K562 (cell line): Measurements from ENCODE around the gene ZFAND2B. TPM values are rescaled to one million over a fixed set of nuclear protein-coding genes. Genes with fewer than 3 reads are reported as not detected.
A peak's percentile ranks its signal among the peaks of the same experiment; 100 is the strongest.

Source experiments
- ATAC-seq: fragments of 200-7000 bp; cut with Tn5 transposase; 3 replicates; pipeline ENCODE4 v1.9.1; 2020; ENCODE audit warnings: moderate library complexity
- BruUV-seq: library from RNA; stranded (reverse); fragments of 400-500 nt; replicated peaks from 2 replicates; lab custom pipeline; 2021; lab: Mats Ljungman, UMichigan
- CTCF ChIA-PET: fragments of 300-600 bp; formaldehyde crosslinking; extraction: SDS; loops from one replicate; lab custom pipeline; 2021; ENCODE audit warnings: low intra/inter-chr PET ratio; lab: Yijun Ruan, JAX
- POLR2A ChIA-PET: fragments of 300-600, 350-650 bp; sonication (Branson Sonifier 250); formaldehyde crosslinking; extraction: SDS; loops from one replicate; lab custom pipeline; 2021; ENCODE audit warnings: antibody characterized with exemption, inconsistent platforms; lab: Yijun Ruan, JAX
- DNase-seq, 4 experiments: peaks; one replicate each; pipeline versions ENCODE4 v3.0.0 to v3.0.0-alpha.2; 2011 to 2018; ENCODE audit warnings: low spot score in 3 of 4, mixed read lengths in 3 of 4; ENCODE audit errors: extremely low read depth in 1 of 4
- FAIRE-seq: peaks from 2 replicates; lab custom pipeline; 2011; peaks lifted over from hg19 to GRCh38; lab: Jason Lieb, UNC
- H2AFZ ChIP-seq: 2 replicates; pipeline ENCODE4 v1.6.0; 2011; ENCODE audit warnings: low read depth, low read length, control low read depth, inconsistent platforms
- H3K27ac ChIP-seq: fragments of 200-600 bp; 3 replicates; pipeline ENCODE4 v1.8.0; 2011; ENCODE audit warnings: low read depth, mild to moderate bottlenecking, control low read depth, inconsistent platforms, low read length, moderate library complexity, mixed read lengths; ENCODE audit errors: extremely low read depth
- H3K27me3 ChIP-seq, 2 experiments: fragments of 300-600 bp in 1 of 2; 2 replicates in 1 of 2; 3 replicates in 1 of 2; pipeline versions ENCODE4 v1.6.0 to v1.8.0; 2011; ENCODE audit warnings: inconsistent platforms in 2 of 2, low read length in 2 of 2, mild to moderate bottlenecking in 1 of 2, mixed read lengths in 1 of 2, moderate library complexity in 1 of 2; ENCODE audit not compliant: control insufficient read depth in 2 of 2, insufficient read depth in 2 of 2
- H3K36me3 ChIP-seq: fragments of 300-600 bp; 3 replicates; pipeline ENCODE4 v1.8.0; 2011; ENCODE audit warnings: mild to moderate bottlenecking, low read length, inconsistent platforms; ENCODE audit not compliant: control insufficient read depth, insufficient read depth
- H3K4me1 ChIP-seq, 2 experiments: fragments of 200-600 bp in 1 of 2; replicated peaks in 1 of 2; 2 replicates in 1 of 2; 3 replicates in 1 of 2; pipeline versions ENCODE4 v1.5.1 to v1.8.0; 2011; ENCODE audit warnings: inconsistent platforms in 2 of 2, low read length in 2 of 2, mild to moderate bottlenecking in 1 of 2, mixed read lengths in 1 of 2, moderate library complexity in 1 of 2; ENCODE audit not compliant: control insufficient read depth in 2 of 2, insufficient read depth in 2 of 2
- H3K4me2 ChIP-seq: 2 replicates; pipeline ENCODE4 v1.6.1; 2011; ENCODE audit warnings: low read length, control low read depth, inconsistent platforms, mixed read lengths; ENCODE audit not compliant: insufficient read depth
- H3K4me3 ChIP-seq: fragments of 200-600 bp; sonication (generic), shearing (Covaris generic); 2 replicates; pipeline ENCODE4 v1.5.1; 2016; ENCODE audit warnings: control low read depth, inconsistent platforms
- H3K79me2 ChIP-seq: fragments of 200-600 bp; 3 replicates; pipeline ENCODE4 v1.8.0; 2011; ENCODE audit warnings: low read length, inconsistent platforms; ENCODE audit not compliant: control insufficient read depth, insufficient read depth
- H3K9ac ChIP-seq, 2 experiments: 2 replicates each; pipeline versions ENCODE4 v1.6.0 to v1.6.1; 2011; ENCODE audit warnings: low read depth in 2 of 2, low read length in 2 of 2, control low read depth in 1 of 2, inconsistent platforms in 1 of 2, mild to moderate bottlenecking in 1 of 2, mixed read lengths in 1 of 2; ENCODE audit not compliant: insufficient read depth in 1 of 2
- H3K9me1 ChIP-seq: one replicate; pipeline ENCODE4 v1.6.0; 2011; ENCODE audit warnings: inconsistent platforms, mild to moderate bottlenecking, low read length, moderate library complexity; ENCODE audit not compliant: control insufficient read depth, insufficient read depth
- H3K9me3 ChIP-seq: replicated peaks from 2 replicates; pipeline ENCODE4 v1.5.1; 2011; ENCODE audit warnings: low read depth, low read length, inconsistent platforms; ENCODE audit not compliant: control insufficient read depth, insufficient read depth
- H4K20me1 ChIP-seq: replicated peaks from 2 replicates; pipeline ENCODE4 v1.6.1; 2011; ENCODE audit warnings: low read length, inconsistent platforms, mixed read lengths; ENCODE audit not compliant: control insufficient read depth, insufficient read depth
- RFX7 ChIP-seq: fragments of 250-450 bp; sonication (Bioruptor Pico); IDR thresholded peaks from 2 replicates; pipeline ENCODE4 v1.5.1; 2021; ENCODE audit warnings: mild to moderate bottlenecking
- SIX5 ChIP-seq, 2 experiments: IDR thresholded peaks; 2 replicates each; pipeline ENCODE4 v1.6.1; 2011; ENCODE audit warnings: low read length in 2 of 2, borderline replicate concordance in 1 of 2, low read depth in 1 of 2, mild to moderate bottlenecking in 1 of 2, moderate library complexity in 1 of 2; ENCODE audit not compliant: insufficient read depth in 1 of 2
- WGBS: fragments of 100-300 bp; shearing (Covaris generic); methylation state at CpG from one replicate; pipeline ENCODE4 v1.1.6; 2016; ENCODE audit warnings: low coverage, mixed read lengths; ENCODE audit not compliant: insufficient coverage; ENCODE audit errors: missing lambda C conversion rate; 5-methylcytosine and 5-hydroxymethylcytosine counted together
- in situ Hi-C: fragments of 300-500 bp; cut with MboI; formaldehyde crosslinking; loops from 4 replicates; pipeline ENCODE4 v1.15.0; 2018; ENCODE audit warnings: inconsistent platforms, mixed read lengths
- intact Hi-C: fragments of 100-400 bp; cut with micrococcal nuclease; formaldehyde crosslinking; loops from 2 replicates; pipeline ENCODE4 v1.14.2; 2022
- polyA plus RNA-seq, 8 experiments: library from polyadenylated mRNA; depleted of rRNA in 4 of 8; stranded (reverse) in 5 of 8; unstranded in 3 of 8; fragments of >200 nt; fragmentation: Nextera tagmentation in 2 of 8; fragmentation: Illumina TruSeq in 1 of 8; extraction: Ambion mirVana in 2 of 8; extraction: Trizol in 1 of 8; gene quantifications; 2 replicates each; pipeline versions ENCODE4 v1.2.1 to v1.2.3, GENCODE V29; 2011 to 2014; ENCODE audit warnings: inconsistent platforms in 1 of 8, missing spikeins in 1 of 8
- total RNA-seq, 7 experiments: library from RNA; depleted of rRNA in 6 of 7; stranded (reverse); fragments of >200 nt in 6 of 7; fragmentation: Illumina TruSeq in 2 of 7; extraction: Trizol in 2 of 7; gene quantifications; 2 replicates each; pipeline versions ENCODE4 v1.2.1 to v1.2.3, GENCODE V29; 2011 to 2021; ENCODE audit warnings: low replicate concordance in 1 of 7
- TF ChIP-seq, protein P1 (sequence below): sonication (generic); formaldehyde crosslinking; IDR thresholded peaks from 2 replicates; pipeline ENCODE4 v1.8.0; 2022; ENCODE audit warnings: missing genetic modification reagents, mild to moderate bottlenecking, moderate library complexity, borderline replicate concordance
- TF ChIP-seq, protein P2 (sequence below): sonication (generic); formaldehyde crosslinking; IDR thresholded peaks from 2 replicates; pipeline ENCODE4 v1.8.0; 2022; ENCODE audit warnings: mild to moderate bottlenecking, missing genetic modification reagents
- TF ChIP-seq, protein P3 (sequence below): sonication (generic); formaldehyde crosslinking; IDR thresholded peaks from 2 replicates; pipeline ENCODE4 v1.8.0; 2023; ENCODE audit warnings: missing genetic modification reagents, mild to moderate bottlenecking, borderline replicate concordance

ZFAND2B gene
- total and polyA plus RNA-seq, 9 of the 15 experiments (the other 6 are each of a cell fraction or from before 2014, with no cell fraction given), result 9.9 to 33.3 (median 26.1) TPM

- TF ChIP-seq, protein P1, sequence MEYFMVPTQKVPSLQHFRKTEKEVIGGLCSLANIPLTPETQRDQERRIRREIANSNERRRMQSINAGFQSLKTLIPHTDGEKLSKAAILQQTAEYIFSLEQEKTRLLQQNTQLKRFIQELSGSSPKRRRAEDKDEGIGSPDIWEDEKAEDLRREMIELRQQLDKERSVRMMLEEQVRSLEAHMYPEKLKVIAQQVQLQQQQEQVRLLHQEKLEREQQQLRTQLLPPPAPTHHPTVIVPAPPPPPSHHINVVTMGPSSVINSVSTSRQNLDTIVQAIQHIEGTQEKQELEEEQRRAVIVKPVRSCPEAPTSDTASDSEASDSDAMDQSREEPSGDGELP (CRISPR knock-in tag), result 0 out of 2 replicates have a peak, but pooled peaks have one; percentile 26
- TF ChIP-seq, all 486 proteins: peak for 7
Measured at GRCh38 chr2:219247678-219248642, 41.4 kb downstream of the ZFAND2B start (continued).

DNA sequence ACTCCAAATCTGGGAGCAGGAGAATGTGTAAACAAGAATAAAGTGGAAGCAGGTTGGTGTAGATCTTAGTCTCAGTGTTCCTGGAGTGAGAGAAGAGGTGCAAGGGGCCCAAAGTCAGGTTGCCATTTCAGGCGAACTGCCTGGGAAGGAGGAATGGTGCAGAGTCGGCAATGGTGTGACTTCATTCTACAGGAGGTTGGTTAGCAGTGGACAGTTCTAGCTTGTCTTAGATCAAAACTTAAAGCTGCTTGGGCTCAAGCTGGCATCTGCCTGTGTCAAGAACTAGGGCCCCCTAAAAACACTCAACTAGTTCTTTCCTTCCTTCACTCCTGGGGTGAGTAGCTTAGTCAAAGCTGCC lies 42.2 kb downstream of the ZFAND2B start:
- Histone ChIP-seq H3K4me1 (peaks cover 31 to 54% of the 10 kb centered on the region in 2 experiments; a peak in 4 of 5 replicates), H2AFZ (no peak overlapping the region), H3K9me3 (no peaks in the 10 kb centered on the region), H3K79me2 (peaks cover 40% of the 10 kb centered on the region), H3K9me1 (no peaks in the 10 kb centered on the region), H3K36me3 (peaks cover 57% of the 10 kb centered on the region), H3K27ac (no peak overlapping the region; the same call in 2 of the 3 replicates), H3K9ac (no peak overlapping the region; a peak in 1 of 4 replicates), H4K20me1 (0 out of 2 replicates have a peak, but pooled peaks cover 3% of the 10 kb centered on the region), H3K4me2 (no peak overlapping the region), H3K4me3 (no peak overlapping the region), H3K27me3 (no peaks in the 10 kb centered on the region)
- ATAC-seq (no peak), DNase-seq (no peak), FAIRE-seq (no peak)
- POLR2A ChIA-PET, result interaction anchor here (1.3 to 3.4 kb wide), 8 partner anchors 11 to 46 kb away, joined by 3 to 22 read pairs (median 6); partner anchors contain the start of genes ABCB6, ANKZF1, ATG9A and DNAJB2
- WGBS, result 69% methylated on average over 2 of the region's 2 CpGs
- BruUV-seq, result no TSS peak
- CTCF ChIA-PET, result no interaction called here
- intact Hi-C loops, result no loop called here
- TF ChIP-seq, protein P2, sequence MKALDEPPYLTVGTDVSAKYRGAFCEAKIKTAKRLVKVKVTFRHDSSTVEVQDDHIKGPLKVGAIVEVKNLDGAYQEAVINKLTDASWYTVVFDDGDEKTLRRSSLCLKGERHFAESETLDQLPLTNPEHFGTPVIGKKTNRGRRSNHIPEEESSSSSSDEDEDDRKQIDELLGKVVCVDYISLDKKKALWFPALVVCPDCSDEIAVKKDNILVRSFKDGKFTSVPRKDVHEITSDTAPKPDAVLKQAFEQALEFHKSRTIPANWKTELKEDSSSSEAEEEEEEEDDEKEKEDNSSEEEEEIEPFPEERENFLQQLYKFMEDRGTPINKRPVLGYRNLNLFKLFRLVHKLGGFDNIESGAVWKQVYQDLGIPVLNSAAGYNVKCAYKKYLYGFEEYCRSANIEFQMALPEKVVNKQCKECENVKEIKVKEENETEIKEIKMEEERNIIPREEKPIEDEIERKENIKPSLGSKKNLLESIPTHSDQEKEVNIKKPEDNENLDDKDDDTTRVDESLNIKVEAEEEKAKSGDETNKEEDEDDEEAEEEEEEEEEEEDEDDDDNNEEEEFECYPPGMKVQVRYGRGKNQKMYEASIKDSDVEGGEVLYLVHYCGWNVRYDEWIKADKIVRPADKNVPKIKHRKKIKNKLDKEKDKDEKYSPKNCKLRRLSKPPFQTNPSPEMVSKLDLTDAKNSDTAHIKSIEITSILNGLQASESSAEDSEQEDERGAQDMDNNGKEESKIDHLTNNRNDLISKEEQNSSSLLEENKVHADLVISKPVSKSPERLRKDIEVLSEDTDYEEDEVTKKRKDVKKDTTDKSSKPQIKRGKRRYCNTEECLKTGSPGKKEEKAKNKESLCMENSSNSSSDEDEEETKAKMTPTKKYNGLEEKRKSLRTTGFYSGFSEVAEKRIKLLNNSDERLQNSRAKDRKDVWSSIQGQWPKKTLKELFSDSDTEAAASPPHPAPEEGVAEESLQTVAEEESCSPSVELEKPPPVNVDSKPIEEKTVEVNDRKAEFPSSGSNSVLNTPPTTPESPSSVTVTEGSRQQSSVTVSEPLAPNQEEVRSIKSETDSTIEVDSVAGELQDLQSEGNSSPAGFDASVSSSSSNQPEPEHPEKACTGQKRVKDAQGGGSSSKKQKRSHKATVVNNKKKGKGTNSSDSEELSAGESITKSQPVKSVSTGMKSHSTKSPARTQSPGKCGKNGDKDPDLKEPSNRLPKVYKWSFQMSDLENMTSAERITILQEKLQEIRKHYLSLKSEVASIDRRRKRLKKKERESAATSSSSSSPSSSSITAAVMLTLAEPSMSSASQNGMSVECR (CRISPR knock-in tag), result no peak
- TF ChIP-seq RFX7 (CRISPR knock-in tag) (no peak), SIX5 (IDR thresholded peaks at IDR 0.05; ENCODE audit: borderline replicate concordance in 1 of 2, insufficient read depth in 1 of 2, low read depth in 1 of 2, low read length in 2 of 2) (no peak)
- TF ChIP-seq, protein P3, sequence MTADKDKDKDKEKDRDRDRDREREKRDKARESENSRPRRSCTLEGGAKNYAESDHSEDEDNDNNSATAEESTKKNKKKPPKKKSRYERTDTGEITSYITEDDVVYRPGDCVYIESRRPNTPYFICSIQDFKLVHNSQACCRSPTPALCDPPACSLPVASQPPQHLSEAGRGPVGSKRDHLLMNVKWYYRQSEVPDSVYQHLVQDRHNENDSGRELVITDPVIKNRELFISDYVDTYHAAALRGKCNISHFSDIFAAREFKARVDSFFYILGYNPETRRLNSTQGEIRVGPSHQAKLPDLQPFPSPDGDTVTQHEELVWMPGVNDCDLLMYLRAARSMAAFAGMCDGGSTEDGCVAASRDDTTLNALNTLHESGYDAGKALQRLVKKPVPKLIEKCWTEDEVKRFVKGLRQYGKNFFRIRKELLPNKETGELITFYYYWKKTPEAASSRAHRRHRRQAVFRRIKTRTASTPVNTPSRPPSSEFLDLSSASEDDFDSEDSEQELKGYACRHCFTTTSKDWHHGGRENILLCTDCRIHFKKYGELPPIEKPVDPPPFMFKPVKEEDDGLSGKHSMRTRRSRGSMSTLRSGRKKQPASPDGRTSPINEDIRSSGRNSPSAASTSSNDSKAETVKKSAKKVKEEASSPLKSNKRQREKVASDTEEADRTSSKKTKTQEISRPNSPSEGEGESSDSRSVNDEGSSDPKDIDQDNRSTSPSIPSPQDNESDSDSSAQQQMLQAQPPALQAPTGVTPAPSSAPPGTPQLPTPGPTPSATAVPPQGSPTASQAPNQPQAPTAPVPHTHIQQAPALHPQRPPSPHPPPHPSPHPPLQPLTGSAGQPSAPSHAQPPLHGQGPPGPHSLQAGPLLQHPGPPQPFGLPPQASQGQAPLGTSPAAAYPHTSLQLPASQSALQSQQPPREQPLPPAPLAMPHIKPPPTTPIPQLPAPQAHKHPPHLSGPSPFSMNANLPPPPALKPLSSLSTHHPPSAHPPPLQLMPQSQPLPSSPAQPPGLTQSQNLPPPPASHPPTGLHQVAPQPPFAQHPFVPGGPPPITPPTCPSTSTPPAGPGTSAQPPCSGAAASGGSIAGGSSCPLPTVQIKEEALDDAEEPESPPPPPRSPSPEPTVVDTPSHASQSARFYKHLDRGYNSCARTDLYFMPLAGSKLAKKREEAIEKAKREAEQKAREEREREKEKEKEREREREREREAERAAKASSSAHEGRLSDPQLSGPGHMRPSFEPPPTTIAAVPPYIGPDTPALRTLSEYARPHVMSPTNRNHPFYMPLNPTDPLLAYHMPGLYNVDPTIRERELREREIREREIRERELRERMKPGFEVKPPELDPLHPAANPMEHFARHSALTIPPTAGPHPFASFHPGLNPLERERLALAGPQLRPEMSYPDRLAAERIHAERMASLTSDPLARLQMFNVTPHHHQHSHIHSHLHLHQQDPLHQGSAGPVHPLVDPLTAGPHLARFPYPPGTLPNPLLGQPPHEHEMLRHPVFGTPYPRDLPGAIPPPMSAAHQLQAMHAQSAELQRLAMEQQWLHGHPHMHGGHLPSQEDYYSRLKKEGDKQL (CRISPR knock-in tag), result no peak
- in situ Hi-C loops, result no loop called here
